H1 (cell line): Measurements from ENCODE around the gene GNAT1. TPM values are rescaled to one million over a fixed set of nuclear protein-coding genes. Genes with fewer than 3 reads are reported as not detected.

Experiments
- polyA plus RNA-seq, 7 experiments: library from polyadenylated mRNA; depleted of rRNA in 3 of 7; stranded (reverse) in 5 of 7; unstranded in 2 of 7; fragments of >200 nt in 5 of 7; fragments of 200-250 nt in 2 of 7; gene quantifications; 1 replicate in 5 of 7; 2 replicates in 1 of 7; 4 replicates in 1 of 7; pipeline versions ENCODE4 v1.2.1 to v1.2.3, GENCODE V29; 2011 to 2013; ENCODE audit warnings: missing spikeins in 2 of 7, mixed read lengths in 2 of 7
- total RNA-seq: library from RNA; stranded (reverse); fragmentation: NEBNext Ultra II Directional; extraction: Animal tissue kit (Norgen Biotek cat#: 25700); gene quantifications from 2 replicates; pipeline ENCODE4 v1.2.1, GENCODE V29; 2021
- TF ChIP-seq, protein P1 (sequence below): IDR thresholded peaks from 2 replicates; pipeline ENCODE4 v1.6.1; 2011; ENCODE audit warnings: low read depth, mild to moderate bottlenecking, low read length; ENCODE audit not compliant: insufficient read depth

Gene GNAT1
- total and polyA plus RNA-seq, 2 of the 8 experiments (the other 6 are each of a cell fraction or from before 2014, with no cell fraction given) = 0.08 TPM; not detected in 1

DNA sequence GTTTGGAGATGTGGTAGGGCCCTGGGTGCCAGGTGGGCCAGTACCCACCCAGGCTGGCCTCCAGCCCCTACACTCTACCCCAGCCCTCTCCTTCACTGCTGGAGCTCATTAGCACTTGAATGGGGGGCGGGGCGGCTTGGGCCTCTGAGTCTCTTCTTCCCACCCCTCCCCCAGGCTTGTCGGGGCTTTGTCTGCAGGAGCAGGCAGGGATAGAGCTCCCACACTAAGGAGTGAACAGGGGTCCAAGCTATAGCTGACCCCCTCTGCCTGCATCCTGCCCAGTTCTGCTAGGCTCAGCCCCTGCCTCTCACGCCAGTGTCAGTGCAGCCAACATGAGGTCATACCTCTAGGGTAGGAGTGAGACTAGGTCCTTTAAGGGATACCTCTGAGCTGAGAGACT lies 49.8 kb downstream of the GNAT1 start (continued):
- TF ChIP-seq, protein P1, sequence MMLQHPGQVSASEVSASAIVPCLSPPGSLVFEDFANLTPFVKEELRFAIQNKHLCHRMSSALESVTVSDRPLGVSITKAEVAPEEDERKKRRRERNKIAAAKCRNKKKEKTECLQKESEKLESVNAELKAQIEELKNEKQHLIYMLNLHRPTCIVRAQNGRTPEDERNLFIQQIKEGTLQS = no peak
